NCI-H2227 (cell line): ENCODE results near the gene KRTAP26-1.

Experiments
- DNase-seq: peaks from one replicate; lab custom pipeline; 2025; ENCODE audit not compliant: unreplicated experiment; lab: John Stamatoyannopoulos, UW

The KRTAP26-1 gene, protein sequence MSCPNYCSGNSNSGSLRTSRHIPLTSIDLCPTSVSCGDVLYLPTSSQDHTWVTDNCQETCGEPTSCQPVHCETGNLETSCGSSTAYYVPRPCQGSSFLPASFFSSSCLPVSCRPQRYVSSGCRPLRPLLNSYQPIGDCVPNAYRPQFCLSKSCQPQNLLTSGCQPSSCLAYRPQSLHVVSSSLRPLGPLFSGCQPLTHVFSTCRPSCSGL

DNA sequence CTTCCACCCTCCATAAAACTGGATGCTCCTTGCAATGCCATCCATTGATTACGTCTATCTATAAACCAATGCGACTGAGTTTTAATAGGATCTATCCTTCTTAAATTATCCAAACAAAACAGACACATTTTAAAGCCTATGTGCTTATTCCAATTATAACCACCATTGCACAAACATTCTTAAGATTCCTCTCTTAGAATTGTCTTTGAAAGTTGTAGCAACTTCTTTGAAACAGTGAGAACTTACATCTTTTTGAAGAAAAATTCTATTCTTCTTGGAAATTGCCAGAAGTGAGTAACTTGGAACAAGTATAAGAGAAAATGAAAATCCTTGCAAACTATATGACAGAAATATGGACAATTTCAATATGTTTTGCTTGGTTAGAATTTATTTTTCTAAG, at the start of gene KRTAP26-1:
TSS of gene KRTAP26-1 (minus strand) at position 101 of the 400 bp plus-strand sequence. CDS start 280 bp downstream, outside the sequence.
- DNase-seq, result no peak

DNA sequence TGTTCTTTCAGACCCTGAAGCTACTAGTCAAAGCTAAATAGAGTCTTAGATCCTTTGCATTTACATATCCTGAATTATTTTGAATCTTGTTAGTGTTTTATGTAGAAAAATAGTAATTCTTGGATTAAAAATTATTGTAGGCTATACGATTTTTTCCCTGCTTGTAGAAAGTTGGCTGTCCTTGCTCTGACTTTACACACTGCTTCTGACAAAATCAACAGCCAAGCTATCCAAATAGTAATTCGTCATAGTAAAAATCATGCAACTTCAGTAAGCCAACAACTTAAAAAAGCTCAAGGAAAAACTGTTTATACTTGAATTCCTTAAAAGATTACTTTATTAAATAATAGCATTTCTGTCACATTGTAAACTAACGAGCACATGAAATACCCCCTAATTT, 35.8 kb upstream of the KRTAP26-1 start:
- DNase-seq, result no peak

DNA sequence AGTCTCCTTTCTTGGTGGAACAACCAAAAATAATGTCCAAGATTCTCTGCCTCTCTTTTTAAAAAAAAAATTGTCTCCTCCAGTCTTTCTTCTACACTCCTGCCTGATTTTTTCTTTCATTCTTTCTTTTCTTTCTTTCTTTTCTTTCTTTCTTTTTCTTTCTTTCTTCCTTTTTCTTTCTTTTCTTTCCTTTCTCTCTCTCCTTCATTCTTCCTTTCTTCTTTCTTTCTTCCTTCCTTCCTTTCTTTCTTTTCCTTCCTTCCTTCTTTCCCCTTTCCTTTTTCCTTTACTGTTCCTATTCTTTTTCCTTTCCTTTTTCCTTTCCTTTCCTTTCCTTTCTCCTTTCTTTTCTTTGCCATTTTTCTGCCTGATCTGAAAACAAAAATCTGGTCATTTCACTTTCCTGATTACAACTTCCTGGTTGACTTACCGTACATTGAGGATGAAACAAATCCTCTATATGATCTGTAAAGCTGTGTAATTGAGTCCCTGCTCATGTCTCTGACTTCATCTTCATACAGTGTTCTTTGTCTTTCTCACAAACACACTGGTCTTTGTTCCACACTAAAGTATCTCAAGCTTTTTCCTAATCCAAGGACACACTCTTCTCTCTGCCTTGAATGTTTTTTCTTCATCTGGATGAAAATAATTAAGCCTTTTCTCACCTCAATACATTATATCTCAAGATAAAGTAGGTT, 34.3 kb upstream of the KRTAP26-1 start:
- no peak for DNase-seq

DNA sequence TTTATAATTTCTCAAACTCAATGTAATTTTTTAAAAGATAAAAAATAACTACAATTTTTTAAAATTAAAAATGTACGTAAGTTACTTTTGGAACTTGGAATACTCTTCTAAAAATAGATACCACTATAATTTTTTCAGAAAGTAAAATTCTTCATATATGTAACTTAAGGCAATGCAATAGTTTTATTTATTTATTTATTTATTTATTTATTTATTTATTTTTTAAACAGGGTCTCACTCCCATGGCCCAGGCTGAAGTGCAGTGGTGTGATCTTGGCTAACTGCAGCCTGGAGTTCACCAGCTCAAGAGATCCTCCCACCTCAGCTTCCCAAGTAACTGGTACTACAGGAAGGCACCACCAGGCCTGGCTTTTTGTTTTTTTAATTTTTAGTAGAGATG, 31.4 kb upstream of the KRTAP26-1 start:
- DNase-seq, result no peak

DNA sequence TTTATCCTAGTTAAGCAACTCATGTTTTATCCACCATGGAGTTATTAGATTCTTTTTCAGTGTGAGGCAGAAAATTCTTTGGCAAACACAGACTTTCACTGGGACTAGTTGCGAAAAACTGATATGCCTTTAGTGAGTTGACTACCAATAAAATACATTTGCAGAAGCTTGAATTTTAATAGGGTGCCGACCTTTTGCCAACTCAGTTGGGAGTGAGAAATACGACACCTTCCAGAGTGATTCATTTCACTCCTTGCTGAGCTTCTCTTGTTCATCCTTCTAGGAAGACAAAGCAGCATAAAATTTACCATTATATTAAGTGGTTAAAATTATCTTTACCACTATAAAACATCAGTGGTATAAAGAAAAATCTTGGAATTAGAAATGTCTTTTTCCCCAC, 29.5 kb upstream of the KRTAP26-1 start:
- DNase-seq, result no peak

DNA sequence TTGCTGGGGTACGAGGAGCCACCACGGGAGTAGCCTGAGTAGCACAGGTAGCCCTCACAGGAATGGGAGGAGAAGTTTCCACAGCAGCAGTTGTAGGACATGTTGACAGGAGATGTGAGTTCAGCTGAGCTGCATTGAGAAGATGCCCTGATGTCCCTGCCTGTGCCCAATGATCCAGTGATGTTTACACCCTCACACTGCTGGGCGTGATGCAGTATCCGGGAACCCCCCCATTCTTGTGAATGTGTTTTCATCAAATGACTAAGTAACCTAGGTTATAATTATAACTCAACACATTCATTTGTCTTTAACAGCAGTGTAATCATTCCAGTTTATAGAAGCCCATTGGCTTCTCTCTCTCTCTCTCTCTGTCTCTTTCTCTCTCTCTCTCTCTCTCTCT, 28.4 kb upstream of the KRTAP26-1 start, which contains the start of gene KRTAP23-1:
TSS of gene KRTAP23-1 (minus strand) at position 101 of the 400 bp plus-strand sequence. CDS start at position 101, 0 bp downstream.
- no peak for DNase-seq

DNA sequence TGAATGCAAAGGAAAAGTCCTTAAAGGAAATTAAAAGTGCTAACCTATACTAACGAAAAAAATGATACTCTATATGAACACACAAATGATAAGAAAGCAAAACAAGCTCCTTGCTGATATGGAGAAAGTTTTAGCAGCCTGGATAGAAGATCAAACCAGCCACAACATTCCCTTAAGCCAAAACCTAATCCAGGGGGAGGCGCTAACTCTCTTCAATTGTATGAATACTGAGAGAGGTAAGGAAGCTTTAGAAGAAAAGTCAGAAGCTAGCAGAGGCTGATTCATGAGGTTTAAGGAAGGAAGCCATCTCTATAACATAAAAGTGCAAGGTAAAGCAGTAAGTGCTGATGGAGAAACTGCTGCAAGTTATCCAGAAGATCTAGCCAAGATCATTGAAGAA, 24.9 kb upstream of the KRTAP26-1 start:
- DNase-seq, result no peak

DNA sequence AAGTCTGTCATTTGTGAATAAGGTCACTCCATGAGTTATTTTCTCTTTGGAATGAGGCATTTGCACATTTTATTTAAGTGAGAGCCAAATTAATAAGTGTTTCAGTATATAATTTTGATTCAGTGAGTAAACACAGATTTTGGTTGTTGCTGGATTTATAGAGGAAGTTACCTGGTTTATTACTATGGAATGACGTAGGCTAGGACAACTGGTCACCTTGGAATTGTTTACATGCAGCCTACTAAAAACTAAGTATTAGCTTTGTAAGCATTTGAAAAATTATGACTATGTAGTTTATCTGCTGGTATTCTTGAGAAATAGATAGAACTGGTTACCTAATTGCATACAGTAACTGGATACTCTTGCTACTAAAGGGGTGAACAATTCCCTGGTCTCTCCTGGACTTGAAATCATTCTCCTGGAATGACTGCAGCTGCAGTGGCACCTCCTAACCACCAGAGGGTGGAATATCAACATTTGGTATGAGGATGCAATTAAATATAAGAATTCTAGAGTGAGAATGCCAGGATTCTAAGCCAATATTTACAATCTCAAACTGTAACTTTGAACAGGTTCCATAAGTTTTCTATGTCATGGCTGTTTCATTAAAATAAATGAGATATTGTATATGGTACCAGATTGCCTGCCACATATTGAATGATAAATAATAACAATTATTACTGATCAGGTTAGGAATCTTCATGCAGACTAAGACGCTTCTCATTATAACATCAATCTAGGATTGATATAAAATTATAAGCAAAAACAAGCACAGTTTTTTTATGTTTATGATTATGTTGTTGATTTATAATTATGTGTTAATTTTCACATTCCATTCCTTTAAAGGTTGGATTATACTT, 20.8 kb upstream of the KRTAP26-1 start:
- DNase-seq, result no peak

DNA sequence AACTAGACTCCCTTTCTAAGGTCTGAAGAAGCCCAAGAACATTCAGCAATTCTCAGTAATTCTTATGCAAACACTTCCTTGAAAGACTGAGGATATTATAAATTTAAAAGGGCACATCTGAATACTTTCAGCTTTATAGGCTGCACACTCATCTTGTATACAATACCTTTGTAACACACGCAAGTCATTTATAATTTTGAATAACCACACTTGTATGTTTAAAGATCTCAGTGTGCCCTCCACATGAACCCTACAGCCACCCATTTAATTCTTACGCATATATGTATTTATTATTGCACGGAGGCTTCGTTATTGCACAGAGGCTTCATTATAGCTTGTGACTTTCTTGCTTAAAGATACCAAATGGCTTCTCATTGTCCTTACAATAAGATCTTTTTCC, 18.6 kb upstream of the KRTAP26-1 start:
- DNase-seq, result no peak

DNA sequence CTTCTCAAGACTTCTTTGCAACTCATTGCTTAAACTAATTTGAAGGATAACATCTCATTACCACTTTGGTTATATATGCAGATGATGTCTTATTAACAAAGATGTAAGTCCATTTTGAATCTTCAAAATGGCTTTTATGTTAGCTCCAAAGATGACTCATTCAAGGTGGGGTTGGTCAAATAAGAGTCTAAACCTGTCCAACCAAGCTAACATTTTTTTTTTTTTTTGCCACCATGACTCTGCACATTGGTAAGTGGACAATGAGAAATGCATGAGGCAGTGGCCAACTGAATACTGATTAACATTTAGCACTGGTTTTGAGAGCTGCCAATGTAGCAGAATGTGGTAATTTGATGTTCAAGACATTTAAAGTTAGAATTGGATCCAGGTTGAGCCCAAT, 17.7 kb upstream of the KRTAP26-1 start:
- DNase-seq, result no peak

DNA sequence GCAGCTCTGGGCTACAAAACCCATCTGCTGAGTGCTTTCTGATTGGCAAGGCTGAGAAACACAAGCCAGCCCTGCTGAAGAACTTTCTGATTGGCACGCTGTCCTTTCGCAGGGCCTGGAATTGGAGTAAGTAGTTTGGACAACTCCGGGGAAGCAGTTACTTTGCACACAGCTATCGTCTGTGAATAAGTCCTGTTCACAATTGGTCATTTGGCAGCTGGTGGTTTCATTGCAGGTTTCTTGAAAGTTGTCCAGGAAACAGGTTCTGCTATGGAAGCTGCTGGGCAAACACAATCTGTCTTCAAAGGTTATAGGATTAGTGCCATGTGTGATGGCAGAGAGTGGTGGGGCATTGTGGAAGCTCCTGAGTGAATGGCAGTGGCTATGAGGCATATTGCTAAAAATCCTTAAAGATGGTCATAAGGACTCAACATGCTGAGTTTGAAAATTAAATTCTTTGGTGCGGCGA, 17.2 kb upstream of the KRTAP26-1 start, which contains the start of gene KRTAP27-1:
TSS of gene KRTAP27-1 (minus strand) at position 419 of the 469 bp plus-strand sequence. CDS start at position 393, 26 bp downstream.
- no peak for DNase-seq

DNA sequence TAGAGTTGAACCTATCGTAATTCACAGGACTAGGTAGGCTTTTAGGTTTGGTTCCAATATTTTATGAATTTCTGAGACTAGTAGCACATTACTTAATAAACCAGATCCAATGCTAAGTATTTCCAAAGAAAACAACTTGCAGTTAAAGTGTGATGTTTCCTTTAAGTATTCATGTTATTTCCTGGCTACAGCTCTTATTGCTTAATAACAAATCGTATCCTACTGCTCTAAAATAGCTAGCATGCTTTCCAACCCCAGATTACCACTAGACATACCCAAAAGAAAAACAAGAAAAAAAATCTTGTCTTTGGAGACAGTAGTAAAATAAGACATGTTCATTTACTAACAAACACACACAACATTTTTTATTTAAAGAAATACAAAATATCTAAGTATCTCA, 16.5 kb upstream of the KRTAP26-1 start:
- no peak for DNase-seq

DNA sequence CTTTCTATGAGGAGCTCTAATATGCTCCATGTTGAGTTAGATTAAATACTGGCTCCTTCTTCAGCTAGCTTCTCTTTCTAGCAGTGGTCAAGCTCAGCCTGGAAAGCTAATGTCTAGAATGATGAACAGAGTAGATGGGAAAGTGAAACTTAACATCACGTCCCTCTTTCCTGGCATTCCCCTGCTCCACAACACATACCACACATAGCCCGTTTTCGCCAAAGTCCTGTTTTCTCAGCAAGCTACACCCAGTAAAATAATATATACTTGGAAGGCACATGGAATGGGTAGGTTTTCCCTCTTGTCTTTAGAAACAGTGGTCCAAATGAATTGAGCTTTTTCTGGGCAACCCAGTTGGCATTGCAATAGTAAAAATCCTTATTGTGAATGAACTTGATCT, 13.6 kb upstream of the KRTAP26-1 start:
- DNase-seq, result no peak

DNA sequence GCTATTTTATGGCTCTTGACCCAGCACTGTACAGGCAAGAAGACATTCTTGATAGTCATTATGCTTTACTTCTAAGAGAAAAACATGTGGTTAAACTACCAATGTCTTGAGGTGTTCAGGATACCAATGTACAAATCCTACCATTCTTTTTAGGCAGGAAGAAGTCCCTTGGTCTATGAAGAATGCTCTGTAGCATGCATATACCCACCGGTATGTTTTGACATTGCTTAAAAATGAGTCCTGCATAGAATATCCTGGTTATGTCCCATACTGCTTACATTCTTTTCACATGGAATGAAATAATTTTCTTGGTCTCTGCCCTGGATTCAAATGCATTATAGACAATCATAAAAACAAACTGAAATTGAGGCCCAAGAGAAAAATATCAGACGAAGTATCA, 12.6 kb upstream of the KRTAP26-1 start:
- DNase-seq, result no peak

DNA sequence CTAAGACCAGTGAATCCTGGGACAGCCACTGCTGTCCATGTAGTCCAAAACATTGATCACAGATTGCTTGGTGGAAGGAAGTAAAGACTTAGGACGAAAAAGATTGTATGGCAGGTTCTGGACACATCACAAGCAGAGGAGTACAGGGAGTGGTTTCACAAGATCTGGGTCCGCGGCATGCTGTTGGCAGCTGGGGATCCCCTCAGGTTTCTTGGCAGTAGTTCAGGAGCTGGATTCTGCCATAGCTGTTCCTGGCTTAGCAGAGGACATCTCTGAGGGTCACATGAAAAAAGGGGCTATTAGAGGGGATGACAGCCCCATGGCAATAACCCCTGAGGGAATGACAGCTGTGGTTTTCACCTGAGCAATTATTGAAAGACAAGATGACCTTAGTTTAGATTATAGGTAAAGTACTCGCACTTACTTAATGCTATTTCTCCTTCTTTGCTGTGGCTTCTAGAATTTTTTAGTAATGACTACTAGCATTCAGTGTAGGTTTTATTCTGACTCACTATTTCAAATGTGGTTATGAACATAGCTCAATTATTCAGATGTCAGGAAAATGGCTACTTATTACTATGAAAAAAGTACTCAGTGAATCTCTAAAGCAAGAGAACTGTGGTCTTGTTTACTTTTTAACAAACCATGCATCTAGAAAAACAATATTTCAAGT, 9.2 kb upstream of the KRTAP26-1 start:
- DNase-seq, result no peak

DNA sequence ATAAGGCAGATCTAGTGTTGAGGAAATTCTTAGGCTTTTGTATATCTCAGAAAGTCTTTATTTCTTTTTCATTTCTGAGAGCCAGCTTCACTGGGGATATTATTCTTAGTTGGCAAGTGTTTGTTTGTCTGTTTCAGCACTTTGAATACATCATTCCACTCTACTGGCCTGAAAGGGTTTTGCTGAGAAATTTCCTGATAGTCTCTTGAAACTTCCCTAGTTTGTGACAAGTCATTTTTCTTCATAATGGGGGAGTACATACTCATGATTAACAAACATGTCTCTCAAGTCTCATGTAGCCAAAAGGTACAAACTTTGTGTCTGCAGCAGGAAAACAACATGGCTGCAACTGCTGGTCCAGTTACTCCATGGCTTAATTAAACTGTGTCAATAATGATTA, 6.3 kb upstream of the KRTAP26-1 start:
- no peak for DNase-seq

DNA sequence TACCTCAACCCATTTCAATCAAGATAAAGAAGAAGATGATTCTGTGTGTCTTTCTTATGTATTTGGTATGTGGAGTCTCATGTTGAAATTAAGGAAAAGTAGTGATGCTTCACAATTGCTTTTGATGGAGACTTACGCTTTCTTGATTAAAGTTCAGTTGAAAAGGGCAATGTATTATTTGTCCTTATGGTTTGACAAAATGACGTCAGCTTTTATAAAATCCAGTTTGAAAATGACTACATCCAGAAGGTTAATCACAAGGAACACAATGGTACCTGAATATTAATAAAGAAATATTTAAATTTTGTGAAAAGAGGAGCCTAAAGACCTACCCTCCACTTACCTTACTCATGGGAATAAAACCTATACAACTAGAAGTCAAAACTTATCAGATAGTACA, 4.4 kb downstream of the KRTAP26-1 start:
- no peak for DNase-seq

DNA sequence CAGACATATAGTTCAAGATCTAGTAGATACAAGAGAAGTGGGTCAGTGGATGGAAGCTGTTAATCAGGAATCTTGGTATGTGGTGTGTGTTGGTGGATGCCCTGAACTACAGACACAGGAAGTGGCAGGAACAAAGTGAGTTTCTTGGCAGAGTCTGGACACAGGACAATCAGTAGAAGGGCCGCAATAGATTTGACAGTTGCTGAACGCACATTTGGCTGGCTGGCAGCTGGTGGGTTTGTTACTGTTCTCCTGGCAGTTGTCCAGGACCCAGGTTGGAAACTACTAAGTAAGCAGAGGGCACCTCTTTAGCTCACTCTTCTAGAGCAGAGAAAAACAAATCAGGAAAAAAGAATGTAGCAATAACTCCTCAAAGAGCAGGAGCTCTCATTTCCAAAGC, 13.2 kb downstream of the KRTAP26-1 start:
- DNase-seq, result no peak

DNA sequence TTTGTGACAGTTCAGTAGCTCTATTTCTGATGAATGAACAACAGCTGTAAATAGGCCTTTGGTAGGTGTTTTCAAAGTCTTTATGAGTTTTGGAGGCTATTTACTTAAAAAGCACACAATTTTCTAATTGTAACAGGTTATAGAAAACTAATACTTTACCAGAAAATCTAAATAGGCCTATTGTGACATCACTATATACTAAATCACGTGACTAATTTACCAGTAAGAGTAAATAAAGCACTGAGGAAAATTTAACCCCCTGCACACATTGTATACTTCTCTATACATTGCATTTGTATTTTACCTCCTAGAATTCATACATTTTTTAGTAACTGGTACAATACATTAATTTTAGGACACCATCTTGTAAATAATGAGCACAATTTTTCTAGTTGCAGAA, 15.0 kb downstream of the KRTAP26-1 start:
- no peak for DNase-seq

DNA sequence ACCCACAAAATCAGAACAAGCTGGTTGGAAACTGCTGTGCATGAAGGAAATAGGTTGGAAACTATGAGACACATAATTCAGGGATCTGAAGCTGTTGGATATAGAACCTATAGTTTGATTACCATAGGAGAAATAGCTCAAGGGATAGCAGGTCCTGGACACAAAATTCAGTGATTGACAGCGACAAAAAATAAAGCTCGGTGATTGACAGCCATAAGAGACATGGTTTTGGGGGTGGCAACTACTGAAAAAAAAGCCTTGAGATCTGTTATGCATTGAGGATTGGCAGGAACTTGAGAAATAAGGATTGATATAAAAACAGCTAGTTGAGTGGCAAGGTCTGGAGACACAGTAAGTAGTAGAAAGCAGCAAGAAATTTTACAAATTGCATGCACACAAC, 30.9 kb downstream of the KRTAP26-1 start, which contains the start of gene KRTAP25-1:
TSS of gene KRTAP25-1 (minus strand) at position 300 of the 400 bp plus-strand sequence. CDS start at position 276, 24 bp downstream.
- no peak for DNase-seq

DNA sequence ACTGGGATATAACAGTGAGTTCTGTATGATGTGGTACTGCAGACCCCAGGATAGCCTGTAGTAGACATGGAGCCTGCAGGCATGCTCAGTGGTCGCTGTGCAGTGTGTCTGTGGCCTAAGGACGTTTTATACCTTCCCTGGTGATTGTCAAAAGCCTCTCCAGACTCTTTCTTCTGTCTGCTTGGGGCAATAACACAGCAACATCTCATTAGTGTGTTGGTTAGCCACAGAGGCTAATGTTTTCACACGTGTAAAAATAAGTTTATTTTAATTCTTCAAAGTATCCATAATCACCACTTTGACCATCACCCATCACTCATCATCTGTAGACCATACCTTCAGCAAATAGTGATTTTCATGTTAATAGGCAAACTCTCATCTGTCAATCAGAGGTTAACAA, 37.3 kb downstream of the KRTAP26-1 start, which contains the start of gene KRTAP24-1:
TSS of gene KRTAP24-1 (minus strand) at position 101 of the 400 bp plus-strand sequence. CDS start at position 83, 18 bp downstream.
- DNase-seq, result no peak
